Thyroid gland (tissue), 4 donors: Measurements from ENCODE around the gene C1QTNF3. TPM values are rescaled to one million over a fixed set of nuclear protein-coding genes. Genes with fewer than 3 reads are reported as not detected.
"Not testable (repeated sequence)": the region's sequence is repeated elsewhere in the genome, so short reads cannot be mapped to it uniquely, and the experiment has no call there.

ENCODE experiments used
- DNase-seq, 2 donors: peaks; one replicate each; pipeline ENCODE4 v3.0.0-alpha.2; 2019
- H3K27ac ChIP-seq, 3 donors: fragments of 200-600 bp; sonication (generic); 1 replicate in 2 of 3; 2 replicates in 1 of 3; pipeline ENCODE4 v1.5.1; 2016 to 2019; ENCODE audit warnings: mild to moderate bottlenecking in 1 of 3, moderate library complexity in 1 of 3
- H3K27me3 ChIP-seq: fragments of 200-600 bp; sonication (generic); one replicate; pipeline ENCODE4 v1.5.1; 2019
- H3K36me3 ChIP-seq, 2 donors: fragments of 200-600 bp; sonication (generic); one replicate each; pipeline ENCODE4 v1.5.1; 2016 to 2019
- H3K4me1 ChIP-seq, 2 donors: fragments of 200-600 bp; sonication (generic); one replicate each; pipeline ENCODE4 v1.5.1; 2017 to 2019
- H3K4me3 ChIP-seq, 3 donors: fragments of 200-600 bp; sonication (generic); replicated peaks in 1 of 3; 1 replicate in 2 of 3; 2 replicates in 1 of 3; pipeline ENCODE4 v1.5.1; 2016; ENCODE audit warnings: mild to moderate bottlenecking in 1 of 3
- H3K9me3 ChIP-seq: fragments of 200-600 bp; sonication (generic); one replicate; pipeline ENCODE4 v1.5.1; 2017
- POLR2A ChIP-seq, 2 donors: fragments of 450-650 bp; IDR thresholded peaks; one replicate each; pipeline ENCODE4 v1.6.1; 2017; ENCODE audit warnings: antibody characterized with exemption in 2 of 2, mild to moderate bottlenecking in 2 of 2, moderate library complexity in 1 of 2
- WGBS, 2 donors: methylation state at CpG; one replicate each; pipeline ENCODE4 v1.1.5; 2017; 5-methylcytosine and 5-hydroxymethylcytosine counted together
- intact Hi-C: fragments of 100-400 bp; cut with DNase I; formaldehyde crosslinking; loops from one replicate; pipeline ENCODE4 v1.15.1; 2023
- total RNA-seq, 4 donors: library from RNA; depleted of rRNA; stranded (reverse); fragments of >200 nt; gene quantifications; one replicate each; pipeline ENCODE4 v1.2.3, GENCODE V29; 2016
- TF ChIP-seq, protein P1 (sequence below), 6 experiments: fragments of 200-600 bp in 3 of 6; fragments of 450-650 bp in 3 of 6; sonication (generic) in 3 of 6; IDR thresholded peaks; one replicate each; pipeline ENCODE4 v1.5.1; 2016 to 2019; ENCODE audit warnings: antibody characterized with exemption in 6 of 6, mild to moderate bottlenecking in 2 of 6, inconsistent platforms in 1 of 6, moderate library complexity in 1 of 6

Gene C1QTNF3, protein sequence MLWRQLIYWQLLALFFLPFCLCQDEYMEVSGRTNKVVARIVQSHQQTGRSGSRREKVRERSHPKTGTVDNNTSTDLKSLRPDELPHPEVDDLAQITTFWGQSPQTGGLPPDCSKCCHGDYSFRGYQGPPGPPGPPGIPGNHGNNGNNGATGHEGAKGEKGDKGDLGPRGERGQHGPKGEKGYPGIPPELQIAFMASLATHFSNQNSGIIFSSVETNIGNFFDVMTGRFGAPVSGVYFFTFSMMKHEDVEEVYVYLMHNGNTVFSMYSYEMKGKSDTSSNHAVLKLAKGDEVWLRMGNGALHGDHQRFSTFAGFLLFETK
- total RNA-seq = 10 to 100 TPM in 1 of 4 donors, 1 to 10 TPM in 3; 6.2 to 12.3 (median 8.8) TPM

DNA sequence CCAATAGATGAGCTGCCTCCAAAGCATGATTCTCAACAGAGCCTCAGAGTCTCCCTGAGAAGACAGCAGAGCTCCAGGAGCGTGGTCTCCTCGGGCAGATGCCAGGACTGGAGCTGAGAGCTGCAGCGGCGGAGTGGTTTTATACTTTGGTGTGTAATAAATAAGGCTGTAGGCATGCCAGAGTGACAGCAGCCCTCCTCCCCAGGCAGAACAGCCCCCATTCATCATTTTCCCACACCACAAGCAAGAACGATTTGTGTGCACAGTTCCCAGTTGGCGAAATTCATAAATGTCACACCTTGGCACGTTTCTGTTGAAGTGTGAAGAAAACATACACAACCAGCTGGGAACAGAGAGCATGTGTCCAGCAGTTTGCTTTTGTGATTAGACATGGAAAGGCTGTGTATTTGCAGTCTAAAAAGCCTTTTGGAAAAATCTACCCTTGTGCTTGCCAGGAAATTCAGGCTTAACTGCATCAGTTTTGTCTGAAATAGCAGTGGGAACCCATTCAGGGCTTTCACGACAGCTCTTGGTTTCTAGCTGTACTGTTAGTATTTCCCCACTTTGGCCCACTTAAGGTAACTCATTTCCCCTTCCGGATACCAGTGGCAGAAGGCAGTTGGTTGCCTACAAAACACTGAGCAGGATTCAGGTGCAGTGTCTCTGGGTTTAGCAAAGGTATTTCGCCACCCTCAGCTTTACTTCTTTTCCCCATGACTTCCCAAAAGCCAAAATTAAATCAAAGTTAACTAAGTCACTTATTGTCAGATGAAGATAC, at the start of gene C1QTNF3:
Gene C1QTNF3 (minus strand): TSS at position 115 of the 778 bp plus-strand sequence. CDS start 88 bp downstream, at position 27.
- Histone ChIP-seq H3K27me3 (no peaks in the 10 kb centered on the region), H3K36me3 (no peaks in the 10 kb centered on the region), H3K4me3 (no peak within 1 kb of the TSS), H3K9me3 (no peaks in the 10 kb centered on the region), H3K27ac (no peak within 1 kb of the TSS), H3K4me1 (peaks cover 0 to 19% of the 10 kb centered on the region in 2 donors)
- TF ChIP-seq POLR2A (IDR thresholded peaks at IDR 0.05) = no peak
- TF ChIP-seq, protein P1, sequence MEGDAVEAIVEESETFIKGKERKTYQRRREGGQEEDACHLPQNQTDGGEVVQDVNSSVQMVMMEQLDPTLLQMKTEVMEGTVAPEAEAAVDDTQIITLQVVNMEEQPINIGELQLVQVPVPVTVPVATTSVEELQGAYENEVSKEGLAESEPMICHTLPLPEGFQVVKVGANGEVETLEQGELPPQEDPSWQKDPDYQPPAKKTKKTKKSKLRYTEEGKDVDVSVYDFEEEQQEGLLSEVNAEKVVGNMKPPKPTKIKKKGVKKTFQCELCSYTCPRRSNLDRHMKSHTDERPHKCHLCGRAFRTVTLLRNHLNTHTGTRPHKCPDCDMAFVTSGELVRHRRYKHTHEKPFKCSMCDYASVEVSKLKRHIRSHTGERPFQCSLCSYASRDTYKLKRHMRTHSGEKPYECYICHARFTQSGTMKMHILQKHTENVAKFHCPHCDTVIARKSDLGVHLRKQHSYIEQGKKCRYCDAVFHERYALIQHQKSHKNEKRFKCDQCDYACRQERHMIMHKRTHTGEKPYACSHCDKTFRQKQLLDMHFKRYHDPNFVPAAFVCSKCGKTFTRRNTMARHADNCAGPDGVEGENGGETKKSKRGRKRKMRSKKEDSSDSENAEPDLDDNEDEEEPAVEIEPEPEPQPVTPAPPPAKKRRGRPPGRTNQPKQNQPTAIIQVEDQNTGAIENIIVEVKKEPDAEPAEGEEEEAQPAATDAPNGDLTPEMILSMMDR (IDR thresholded peaks at IDR 0.05) = no peak
- intact Hi-C loops = no loop called here
- 56 to 72% methylated on average over 10 of the region's 10 CpGs for WGBS, 2 donors
- DNase-seq = no peak

DNA sequence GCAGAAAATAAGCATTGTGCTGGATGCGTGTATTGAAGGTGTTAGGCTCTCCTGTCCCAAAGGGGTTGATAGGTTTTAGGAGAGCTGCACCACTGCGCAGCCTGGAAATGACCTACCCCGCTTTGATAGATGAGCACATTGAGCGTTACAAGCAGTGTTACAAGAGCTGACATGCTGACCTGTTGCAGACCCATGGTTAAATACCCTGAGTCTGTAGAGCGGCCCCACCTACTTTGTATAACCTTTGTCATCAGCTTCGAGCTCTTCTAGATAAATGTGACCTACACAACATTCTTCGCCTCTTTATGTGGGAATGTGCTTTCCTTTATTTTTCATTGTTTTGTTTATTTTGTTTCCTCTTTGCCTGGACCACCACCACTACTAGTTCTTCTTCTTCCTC, 48.0 kb upstream of the C1QTNF3 start:
- intact Hi-C loops, H3K27me3 ChIP-seq, DNase-seq, H3K4me1 ChIP-seq, H3K36me3 ChIP-seq, H3K27ac ChIP-seq, H3K9me3 ChIP-seq, H3K4me3 ChIP-seq: not testable (repeated sequence)
- 92 to 96% methylated on average over 7 of the region's 7 CpGs for WGBS, 2 donors

- H3K9me3 ChIP-seq, H3K4me3 ChIP-seq, H3K27me3 ChIP-seq, H3K36me3 ChIP-seq, intact Hi-C loops, H3K4me1 ChIP-seq, DNase-seq, H3K27ac ChIP-seq: not testable (repeated sequence)
- 93 to 94% methylated on average over 2 to 3 of the region's 3 CpGs for WGBS, 2 donors
Observed at GRCh38 chr5:34089802-34090201, 46.8 kb upstream of the C1QTNF3 start.

- intact Hi-C loops, H3K27ac ChIP-seq, H3K4me1 ChIP-seq, DNase-seq, H3K4me3 ChIP-seq, H3K36me3 ChIP-seq, H3K9me3 ChIP-seq, H3K27me3 ChIP-seq: not testable (repeated sequence)
- WGBS, 2 donors = 89 to 93% methylated on average over 3 of the region's 3 CpGs
Observed at GRCh38 chr5:34087728-34088127, 44.7 kb upstream of the C1QTNF3 start.

DNA sequence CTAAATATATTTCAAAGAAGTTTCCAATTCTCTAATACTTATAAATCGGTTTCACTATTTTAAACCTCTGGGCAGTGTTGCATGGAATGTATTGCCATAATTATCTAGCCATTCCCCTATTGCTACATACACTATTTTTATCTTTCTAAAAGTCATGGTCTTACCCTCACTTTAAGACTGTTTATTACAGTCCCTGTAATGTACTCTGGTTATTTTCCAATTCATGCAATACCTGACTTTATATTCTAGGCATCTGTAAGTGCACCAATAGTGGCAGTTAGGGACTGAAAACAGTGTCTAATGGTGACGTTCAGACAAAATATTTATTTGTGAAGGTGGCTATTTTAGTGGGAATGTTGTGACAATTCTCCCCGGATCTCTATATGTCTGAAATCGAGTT, 40.9 kb upstream of the C1QTNF3 start:
- WGBS, 2 donors = 80% methylated on average over 4 of the region's 4 CpGs
- not testable (repeated sequence) for DNase-seq, H3K36me3 ChIP-seq

DNA sequence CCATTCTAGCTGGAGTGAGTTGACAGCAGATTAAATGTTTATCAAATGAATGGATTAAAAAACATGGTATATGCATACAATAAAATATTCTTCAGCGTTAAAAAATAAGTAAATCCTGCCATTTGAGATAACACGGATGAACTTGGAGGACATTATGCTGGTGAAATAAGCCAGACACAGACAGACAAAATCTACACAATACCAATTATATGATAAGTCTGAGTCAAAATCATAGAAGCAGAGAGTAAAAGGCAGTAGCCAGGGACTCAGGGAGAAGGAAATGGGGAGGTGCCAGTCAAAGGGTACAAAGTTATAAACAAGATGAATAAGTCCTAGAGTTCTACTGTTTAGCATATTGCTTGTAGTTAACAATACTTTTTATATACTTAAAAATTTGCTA, 36.5 kb upstream of the C1QTNF3 start:
- H3K36me3 ChIP-seq, H3K4me1 ChIP-seq, H3K4me3 ChIP-seq, intact Hi-C loops, H3K27me3 ChIP-seq, H3K9me3 ChIP-seq, H3K27ac ChIP-seq, DNase-seq: not testable (repeated sequence)
- 96% methylated on average over 2 of the region's 2 CpGs for WGBS, 2 donors

More for the DNA sequence above, 40.9 kb upstream of the C1QTNF3 start:
- intact Hi-C loops, H3K4me1 ChIP-seq, H3K4me3 ChIP-seq, H3K27me3 ChIP-seq, H3K27ac ChIP-seq, H3K9me3 ChIP-seq: not testable (repeated sequence)

DNA sequence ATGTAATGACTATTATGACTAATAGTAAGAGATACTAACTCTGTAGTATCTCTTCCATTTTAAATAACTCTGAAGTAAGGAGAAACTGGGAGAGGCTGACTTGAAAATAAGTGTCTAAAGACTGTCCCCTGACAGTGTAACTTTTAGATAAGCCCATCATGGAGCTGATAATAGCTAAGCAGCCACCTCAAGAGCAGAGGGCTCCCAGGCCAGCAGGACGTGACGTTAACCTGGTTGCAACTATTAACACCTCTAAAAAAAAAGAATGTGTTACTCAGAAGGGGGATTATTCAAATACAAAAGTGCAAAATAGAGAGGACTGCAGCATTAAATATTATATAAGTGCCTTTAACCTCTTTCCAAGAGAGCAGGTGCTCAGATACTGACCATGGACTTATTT, 34.6 kb upstream of the C1QTNF3 start:
- H3K4me3 ChIP-seq, H3K4me1 ChIP-seq, H3K27me3 ChIP-seq, DNase-seq, H3K27ac ChIP-seq, intact Hi-C loops, H3K9me3 ChIP-seq, H3K36me3 ChIP-seq: not testable (repeated sequence)
- 95 to 100% methylated on average over 2 of the region's 2 CpGs for WGBS, 2 donors

- WGBS, 2 donors = 92% methylated on average over 3 of the region's 5 CpGs
- H3K36me3 ChIP-seq, intact Hi-C loops, H3K4me1 ChIP-seq, H3K27me3 ChIP-seq, H3K9me3 ChIP-seq, H3K4me3 ChIP-seq, DNase-seq, H3K27ac ChIP-seq: not testable (repeated sequence)
Observed at GRCh38 chr5:34076719-34077364, 33.8 kb upstream of the C1QTNF3 start.
